Cardiac fibroblast (primary cell): ENCODE data around the gene MEIS1.

Source experiments
- DNase-seq, 2 donors: peaks; one replicate each; pipeline versions ENCODE4 v3.0.0 to v3.0.0-alpha.2; 2010; ENCODE audit warnings: low read depth in 2 of 2
- H3K4me3 ChIP-seq, 2 donors: replicated peaks in 1 of 2; 1 replicate in 1 of 2; 2 replicates in 1 of 2; pipeline ENCODE4 v1.5.1; 2011; ENCODE audit warnings: low read depth in 2 of 2, low read length in 2 of 2, mild to moderate bottlenecking in 2 of 2, moderate library complexity in 1 of 2
- CTCF ChIP-seq: IDR thresholded peaks from one replicate; pipeline ENCODE4 v1.5.1; 2011; ENCODE audit warnings: low read depth, mild to moderate bottlenecking, low read length, inconsistent platforms

Gene MEIS1

GRCh38 chr2:66574701-66575624, 140.0 kb downstream of the MEIS1 start:
- H3K4me3 ChIP-seq = peak overlapping the region; percentile 55 to 60
- DNase-seq = peak; percentile 86 to 92
- peak; percentile 38 for TF ChIP-seq CTCF

DNA sequence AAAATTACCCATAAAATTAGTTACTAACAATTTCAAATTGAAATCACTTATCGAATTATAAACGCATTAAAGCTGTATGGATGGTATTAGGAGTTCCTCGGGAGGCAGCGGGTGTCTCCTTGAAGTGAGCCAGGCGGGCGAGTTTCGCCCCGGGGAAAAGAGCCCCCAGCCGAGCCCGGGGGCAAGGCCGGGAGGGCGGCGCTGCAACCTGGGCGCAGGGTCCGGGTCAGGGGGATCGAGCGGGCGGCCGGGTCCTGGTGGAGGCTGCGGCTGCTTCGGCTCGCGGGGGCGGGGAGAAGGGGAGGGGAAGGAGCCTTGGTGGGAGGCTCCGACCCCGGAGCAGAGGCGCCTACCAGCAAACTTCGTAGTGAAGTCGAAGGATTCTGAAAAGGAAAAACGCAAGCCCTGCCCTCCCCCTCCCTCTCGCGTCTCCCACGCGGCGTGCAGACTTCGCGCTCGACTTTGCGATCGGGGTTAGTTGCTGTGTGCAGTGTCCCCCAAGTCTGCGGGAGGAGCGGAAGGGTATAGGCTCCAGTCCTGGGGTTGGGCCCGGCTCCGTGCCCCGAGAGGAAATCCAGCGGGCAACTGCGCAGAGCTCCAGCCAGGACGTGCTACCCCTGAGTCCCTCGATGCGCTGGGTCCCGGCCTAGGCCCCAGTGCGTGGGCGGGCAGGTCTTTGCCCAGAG, 140.8 kb downstream of the MEIS1 start:
- TF ChIP-seq CTCF = no peak
- H3K4me3 ChIP-seq = peak overlapping the region; percentile 55 to 60

DNA sequence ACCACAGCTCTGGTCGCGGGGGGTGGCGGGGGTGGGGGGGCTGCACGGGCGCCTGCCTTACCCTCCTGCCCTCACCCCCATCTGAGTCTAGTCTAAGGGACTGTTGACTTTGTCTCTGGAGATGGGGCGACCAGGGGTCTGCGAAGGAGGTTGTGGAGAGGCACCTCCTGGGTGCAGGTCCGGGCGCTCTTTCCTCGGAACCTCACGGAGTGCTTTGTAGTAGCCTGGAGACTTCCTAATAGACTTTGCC, 141.3 kb downstream of the MEIS1 start:
- peak overlapping the region in 1 of 2 donors; percentile 60 for H3K4me3 ChIP-seq
- DNase-seq = no peak
- no peak for TF ChIP-seq CTCF

More for the DNA sequence above, 140.8 kb downstream of the MEIS1 start:
- peak in 1 of 2 donors; percentile 45 for DNase-seq

GRCh38 chr2:66576561-66577320, 141.8 kb downstream of the MEIS1 start:
- H3K4me3 ChIP-seq = peak overlapping the region; percentile 40 to 60
- no peak for TF ChIP-seq CTCF
- peak; percentile 49 to 58 for DNase-seq

GRCh38 chr2:66577321-66578053, 142.6 kb downstream of the MEIS1 start:
- peak overlapping the region; percentile 40 to 60 for H3K4me3 ChIP-seq
- no peak for TF ChIP-seq CTCF
- DNase-seq = no peak

DNA sequence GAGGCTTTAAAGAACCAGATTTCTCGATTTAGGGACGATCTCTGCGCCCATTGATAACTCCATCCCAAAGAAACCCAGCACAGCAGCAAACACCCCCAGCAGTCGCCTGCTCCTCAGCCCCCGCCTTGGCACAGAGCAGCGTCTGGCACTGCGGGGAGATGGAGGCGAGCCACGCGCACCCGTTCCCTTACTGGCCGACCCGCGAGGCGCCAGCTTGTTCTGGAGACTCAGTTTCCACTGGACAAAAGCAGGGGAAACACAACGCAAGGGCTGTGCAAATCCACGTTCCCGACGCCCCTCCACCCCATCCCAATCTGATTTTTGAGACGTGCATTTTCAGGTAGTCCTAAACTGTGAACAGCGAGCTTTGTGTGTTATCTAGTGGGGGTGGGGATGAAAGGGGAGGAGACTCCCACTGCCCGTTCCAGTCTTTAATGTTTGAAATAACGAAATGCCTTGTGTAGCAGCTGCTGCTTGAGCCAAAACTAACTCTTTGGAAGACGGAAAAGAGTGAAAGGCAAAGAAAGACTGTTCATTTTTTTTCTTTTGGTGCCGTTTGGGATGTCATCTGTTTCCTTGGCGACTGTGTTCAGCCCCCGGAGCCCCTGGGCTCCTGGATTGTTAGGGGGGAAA, 143.2 kb downstream of the MEIS1 start:
- H3K4me3 ChIP-seq = no peak overlapping the region
- no peak for TF ChIP-seq CTCF
- no peak for DNase-seq
